ENCODE measurements around the gene CDKAL1.

DNA sequence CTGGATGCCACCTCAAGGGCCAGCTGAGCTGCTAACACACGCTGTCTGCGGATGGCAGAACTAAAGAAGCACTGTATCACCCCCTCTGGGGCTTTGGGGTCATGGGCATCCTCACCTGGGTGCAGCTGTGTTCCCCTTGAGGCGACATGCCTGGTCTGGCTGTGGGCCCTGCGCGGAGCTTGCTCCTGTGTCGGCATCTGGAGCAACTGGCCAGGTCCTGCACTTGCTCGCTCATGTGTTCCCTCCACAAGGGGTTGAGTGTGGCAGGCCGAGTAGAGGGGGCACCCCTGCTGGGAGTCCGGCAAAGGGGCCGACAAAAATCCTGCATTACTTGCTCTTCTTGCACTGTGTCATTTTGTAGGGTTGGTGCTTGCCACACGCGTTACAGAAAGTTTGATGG, 189.0 kb downstream of the CDKAL1 start:
- TF ChIP-seq, protein P1, sequence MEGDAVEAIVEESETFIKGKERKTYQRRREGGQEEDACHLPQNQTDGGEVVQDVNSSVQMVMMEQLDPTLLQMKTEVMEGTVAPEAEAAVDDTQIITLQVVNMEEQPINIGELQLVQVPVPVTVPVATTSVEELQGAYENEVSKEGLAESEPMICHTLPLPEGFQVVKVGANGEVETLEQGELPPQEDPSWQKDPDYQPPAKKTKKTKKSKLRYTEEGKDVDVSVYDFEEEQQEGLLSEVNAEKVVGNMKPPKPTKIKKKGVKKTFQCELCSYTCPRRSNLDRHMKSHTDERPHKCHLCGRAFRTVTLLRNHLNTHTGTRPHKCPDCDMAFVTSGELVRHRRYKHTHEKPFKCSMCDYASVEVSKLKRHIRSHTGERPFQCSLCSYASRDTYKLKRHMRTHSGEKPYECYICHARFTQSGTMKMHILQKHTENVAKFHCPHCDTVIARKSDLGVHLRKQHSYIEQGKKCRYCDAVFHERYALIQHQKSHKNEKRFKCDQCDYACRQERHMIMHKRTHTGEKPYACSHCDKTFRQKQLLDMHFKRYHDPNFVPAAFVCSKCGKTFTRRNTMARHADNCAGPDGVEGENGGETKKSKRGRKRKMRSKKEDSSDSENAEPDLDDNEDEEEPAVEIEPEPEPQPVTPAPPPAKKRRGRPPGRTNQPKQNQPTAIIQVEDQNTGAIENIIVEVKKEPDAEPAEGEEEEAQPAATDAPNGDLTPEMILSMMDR (IDR thresholded peaks at IDR 0.05; ENCODE audit: poor library complexity) = no peak
- no peak for TF ChIP-seq EZH2phosphoT487 (IDR thresholded peaks at IDR 0.05; ENCODE audit: low read depth, severe bottlenecking, unreplicated experiment)

Measured in hepatocyte (in vitro differentiated cells).